ENCODE measurements around the gene SFMBT2.

Gene SFMBT2

GRCh38 chr10:7293378-7293920 is 117.4 kb downstream of the SFMBT2 start:
- no peak for DNase-seq

GRCh38 chr10:7291487-7292270 is 119.2 kb downstream of the SFMBT2 start:
- DNase-seq, result no peak

- no peak for DNase-seq
Measured at GRCh38 chr10:7288060-7288690, 122.7 kb downstream of the SFMBT2 start.

- DNase-seq, result no peak
Measured at GRCh38 chr10:7287377-7287776, 123.5 kb downstream of the SFMBT2 start.

GRCh38 chr10:7285522-7286322 is 125.1 kb downstream of the SFMBT2 start:
- DNase-seq, result no peak

GRCh38 chr10:7283246-7283645 is 127.6 kb downstream of the SFMBT2 start:
- no peak for DNase-seq

- DNase-seq, result no peak
Measured at GRCh38 chr10:7282457-7282856, 128.4 kb downstream of the SFMBT2 start.

- no peak for DNase-seq
Measured at GRCh38 chr10:7281429-7281828, 129.4 kb downstream of the SFMBT2 start.

- DNase-seq, result no peak
Measured at GRCh38 chr10:7279303-7279702, 131.5 kb downstream of the SFMBT2 start.

GRCh38 chr10:7277867-7278266 is 133.0 kb downstream of the SFMBT2 start:
- DNase-seq, result no peak

GRCh38 chr10:7277432-7277831 is 133.4 kb downstream of the SFMBT2 start:
- DNase-seq, result no peak

- DNase-seq, result no peak
Measured at GRCh38 chr10:7275761-7276440, 134.9 kb downstream of the SFMBT2 start.

GRCh38 chr10:7274293-7274692 is 136.5 kb downstream of the SFMBT2 start:
- DNase-seq, result no peak

- DNase-seq, result no peak
Measured at GRCh38 chr10:7272008-7272407, 138.8 kb downstream of the SFMBT2 start.

GRCh38 chr10:7269988-7270387 is 140.8 kb downstream of the SFMBT2 start:
- DNase-seq, result no peak

- no peak for DNase-seq
Measured at GRCh38 chr10:7267142-7267541, 143.7 kb downstream of the SFMBT2 start.

- DNase-seq, result no peak
Measured at GRCh38 chr10:7265396-7266123, 145.3 kb downstream of the SFMBT2 start.

- no peak for DNase-seq
Measured at GRCh38 chr10:7264313-7264756, 146.5 kb downstream of the SFMBT2 start.

GRCh38 chr10:7263616-7264015 is 147.2 kb downstream of the SFMBT2 start:
- no peak for DNase-seq

- no peak for DNase-seq
Measured at GRCh38 chr10:7261351-7261750, 149.5 kb downstream of the SFMBT2 start.

- DNase-seq, result no peak
Measured at GRCh38 chr10:7260912-7261311, 149.9 kb downstream of the SFMBT2 start.

GRCh38 chr10:7260412-7260900 is 150.4 kb downstream of the SFMBT2 start:
- DNase-seq, result no peak

Measured in NCI-H2029 treated with DMSO at 0.1 percent for 48 hours (cell line).